Loucy (cell line): Measurements from ENCODE around the gene MYCBP2.

Experiments
- H2AFZ ChIP-seq: fragments of 200-600 bp; sonication (generic); 2 replicates; pipeline ENCODE4 v1.6.0; 2016; ENCODE audit warnings: antibody characterized with exemption, mild to moderate bottlenecking, low read length, moderate library complexity
- H3F3A ChIP-seq: fragments of 200-600 bp; 2 replicates; pipeline ENCODE4 v1.6.0; 2016; ENCODE audit warnings: antibody characterized with exemption, low read depth, mild to moderate bottlenecking
- H3K27me3 ChIP-seq: fragments of 200-600 bp; sonication (generic); 2 replicates; pipeline ENCODE4 v1.6.1; 2014; ENCODE audit warnings: low read length, mild to moderate bottlenecking; ENCODE audit not compliant: insufficient read depth, poor library complexity, severe bottlenecking
- H3K36me3 ChIP-seq: fragments of 200-600 bp; sonication (generic); 2 replicates; pipeline ENCODE4 v1.6.1; 2016; ENCODE audit warnings: low read length; ENCODE audit not compliant: insufficient read depth
- H3K4me1 ChIP-seq: fragments of 200-600 bp; sonication (generic); 2 replicates; pipeline ENCODE4 v1.5.1; 2014; ENCODE audit warnings: low read length, mild to moderate bottlenecking; ENCODE audit not compliant: insufficient read depth, poor library complexity, severe bottlenecking
- H3K4me2 ChIP-seq: fragments of 200-600 bp; sonication (generic); 2 replicates; pipeline ENCODE4 v1.6.0; 2014; ENCODE audit warnings: antibody characterized with exemption, low read length, low read depth, mild to moderate bottlenecking; ENCODE audit not compliant: poor library complexity, severe bottlenecking
- H3K4me3 ChIP-seq: fragments of 200-600 bp; sonication (generic); 2 replicates; pipeline ENCODE4 v1.5.1; 2014; ENCODE audit warnings: low read length, mild to moderate bottlenecking, mixed read lengths; ENCODE audit not compliant: poor library complexity, severe bottlenecking
- H3K79me2 ChIP-seq: fragments of 200-600 bp; sonication (generic); 2 replicates; pipeline ENCODE4 v1.6.1; 2014; ENCODE audit warnings: low read length; ENCODE audit not compliant: insufficient read depth
- H3K9ac ChIP-seq: fragments of 200-600 bp; sonication (generic); 2 replicates; pipeline ENCODE4 v1.6.0; 2014; ENCODE audit warnings: mild to moderate bottlenecking, low read depth, low read length, moderate library complexity; ENCODE audit not compliant: poor library complexity, severe bottlenecking
- H3K9me2 ChIP-seq: fragments of 200-600 bp; sonication (generic); replicated peaks from 2 replicates; pipeline ENCODE4 v1.6.1; 2016; ENCODE audit warnings: low read depth, low read length, mixed read lengths
- H3K9me3 ChIP-seq: fragments of 200-600 bp; sonication (generic); 2 replicates; pipeline ENCODE4 v1.6.1; 2014; ENCODE audit warnings: mild to moderate bottlenecking, antibody characterized with exemption, low read length, low read depth; ENCODE audit not compliant: insufficient read depth
- H4K20me1 ChIP-seq: fragments of 200-600 bp; sonication (generic); 2 replicates; pipeline ENCODE4 v1.6.0; 2014; ENCODE audit warnings: antibody characterized with exemption, low read length, mild to moderate bottlenecking; ENCODE audit not compliant: insufficient read depth, poor library complexity, severe bottlenecking
- CTCF ChIP-seq: fragments of 200-600 bp; sonication (generic); conservative IDR thresholded peaks from 2 replicates; pipeline ENCODE4 v1.5.1; 2014; ENCODE audit warnings: mild to moderate bottlenecking, antibody characterized with exemption, low read length
- EZH2phosphoT487 ChIP-seq: fragments of 200-600 bp; IDR thresholded peaks from 2 replicates; pipeline ENCODE4 v1.6.1; 2018; ENCODE audit warnings: antibody characterized with exemption, mild to moderate bottlenecking, moderate library complexity, borderline replicate concordance

The MYCBP2 gene

GRCh38 chr13:77184455-77184854 is 142.4 kb downstream of the MYCBP2 start:
- Histone ChIP-seq H2AFZ (no peak overlapping the region), H3K79me2 (no peaks in the 10 kb centered on the region), H3K27me3 (no peaks in the 10 kb centered on the region), H3K9me2 (no peaks in the 10 kb centered on the region), H3K36me3 (peaks cover 84% of the 10 kb centered on the region; the same call in 1 of the 2 replicates), H3K9ac (no peak overlapping the region), H4K20me1 (no peaks in the 10 kb centered on the region), H3K4me1 (no peaks in the 10 kb centered on the region), H3K9me3 (no peaks in the 10 kb centered on the region), H3K4me3 (no peak overlapping the region), H3K4me2 (no peak overlapping the region), H3F3A (no peaks in the 10 kb centered on the region)
- TF ChIP-seq CTCF (no peak), EZH2phosphoT487 (no peak)

- no peaks in the 10 kb centered on the region for H3K9me2 ChIP-seq
- peaks cover 83% of the 10 kb centered on the region for H3K36me3 ChIP-seq
- H3K4me3 ChIP-seq, result no peak overlapping the region
- no peak overlapping the region for H3K4me2 ChIP-seq
- TF ChIP-seq CTCF, result no peak
- no peak for TF ChIP-seq EZH2phosphoT487
- H3K4me1 ChIP-seq, result no peaks in the 10 kb centered on the region
- no peaks in the 10 kb centered on the region for H3K27me3 ChIP-seq
- no peaks in the 10 kb centered on the region for H3K79me2 ChIP-seq
- no peaks in the 10 kb centered on the region for H3F3A ChIP-seq
- no peaks in the 10 kb centered on the region for H3K9me3 ChIP-seq
- H3K9ac ChIP-seq, result no peak overlapping the region
- no peak overlapping the region for H2AFZ ChIP-seq
- no peaks in the 10 kb centered on the region for H4K20me1 ChIP-seq
These were observed 146.9 kb downstream of the MYCBP2 start for GRCh38 chr13:77180011-77180410.

- H3K9me2 ChIP-seq, result no peaks in the 10 kb centered on the region
- no peaks in the 10 kb centered on the region for H3F3A ChIP-seq
- peaks cover 72% of the 10 kb centered on the region for H3K36me3 ChIP-seq
- no peak overlapping the region for H2AFZ ChIP-seq
- no peaks in the 10 kb centered on the region for H3K79me2 ChIP-seq
- no peaks in the 10 kb centered on the region for H3K27me3 ChIP-seq
- no peak overlapping the region for H3K9ac ChIP-seq
- no peak for TF ChIP-seq CTCF
- no peak for TF ChIP-seq EZH2phosphoT487
- H3K4me3 ChIP-seq, result no peak overlapping the region
- H4K20me1 ChIP-seq, result no peaks in the 10 kb centered on the region
- no peak overlapping the region for H3K4me2 ChIP-seq
- H3K4me1 ChIP-seq, result no peaks in the 10 kb centered on the region
- H3K9me3 ChIP-seq, result no peaks in the 10 kb centered on the region
These were observed 149.2 kb downstream of the MYCBP2 start for GRCh38 chr13:77177646-77178045.
